Tibial nerve (tissue), 4 donors: Measurements from ENCODE around the gene UBE2N. TPM values are rescaled to one million over a fixed set of nuclear protein-coding genes. Genes with fewer than 3 reads are reported as not detected.
A peak's percentile ranks its signal among the peaks of the same experiment; 100 is the strongest.

Experiments
- DNase-seq, 2 donors: peaks; one replicate each; pipeline ENCODE4 v3.0.0-alpha.2; 2019; ENCODE audit warnings: low spot score in 2 of 2
- H3K27ac ChIP-seq, 4 donors: fragments of 200-600 bp; sonication (generic) in 3 of 4; one replicate each; pipeline ENCODE4 v1.5.1; 2017 to 2019; ENCODE audit warnings: mild to moderate bottlenecking in 1 of 4
- H3K27me3 ChIP-seq, 2 donors: fragments of 200-600 bp; sonication (generic) in 1 of 2; one replicate each; pipeline versions ENCODE4 v1.5.1 to v1.6.0; 2017 to 2019
- H3K36me3 ChIP-seq, 3 donors: fragments of 200-600 bp; sonication (generic); one replicate each; pipeline ENCODE4 v1.5.1; 2018 to 2019
- H3K4me1 ChIP-seq, 4 donors: fragments of 200-600 bp; sonication (generic) in 3 of 4; one replicate each; pipeline ENCODE4 v1.5.1; 2017 to 2019
- H3K4me3 ChIP-seq, 4 donors: fragments of 200-600 bp; sonication (generic) in 3 of 4; one replicate each; pipeline ENCODE4 v1.5.1; 2017 to 2019; ENCODE audit warnings: mild to moderate bottlenecking in 1 of 4, moderate library complexity in 1 of 4
- H3K9me3 ChIP-seq, 4 donors: fragments of 200-600 bp; sonication (generic) in 3 of 4; one replicate each; pipeline ENCODE4 v1.5.1; 2017 to 2019
- EP300 ChIP-seq, 2 donors: sonication (generic); formaldehyde crosslinking; IDR thresholded peaks; one replicate each; pipeline ENCODE4 v1.6.1; 2017; ENCODE audit warnings: antibody characterized with exemption in 2 of 2, mild to moderate bottlenecking in 1 of 2
- POLR2A ChIP-seq, 2 donors: fragments of 450-650 bp; IDR thresholded peaks; one replicate each; pipeline ENCODE4 v1.6.1; 2017; ENCODE audit warnings: antibody characterized with exemption in 2 of 2, mild to moderate bottlenecking in 2 of 2, moderate library complexity in 2 of 2
- WGBS, 2 donors: methylation state at CpG; one replicate each; pipeline ENCODE4 v1.1.5; 2018; 5-methylcytosine and 5-hydroxymethylcytosine counted together
- total RNA-seq, 4 donors: library from RNA; depleted of rRNA; stranded (reverse); fragments of >200 nt; gene quantifications; one replicate each; pipeline ENCODE4 v1.1.0, GENCODE V29; 2016
- TF ChIP-seq, protein P1 (sequence below), 5 experiments: fragments of 200-600 bp in 3 of 5; fragments of 450-650 bp in 2 of 5; sonication (generic) in 3 of 5; IDR thresholded peaks; one replicate each; pipeline ENCODE4 v1.5.1; 2016 to 2019; ENCODE audit warnings: antibody characterized with exemption in 5 of 5, mild to moderate bottlenecking in 3 of 5, moderate library complexity in 2 of 5

The UBE2N gene
- total RNA-seq, 4 donors from 2014 or later: 20.8 to 31.0 (median 29.4) TPM

DNA sequence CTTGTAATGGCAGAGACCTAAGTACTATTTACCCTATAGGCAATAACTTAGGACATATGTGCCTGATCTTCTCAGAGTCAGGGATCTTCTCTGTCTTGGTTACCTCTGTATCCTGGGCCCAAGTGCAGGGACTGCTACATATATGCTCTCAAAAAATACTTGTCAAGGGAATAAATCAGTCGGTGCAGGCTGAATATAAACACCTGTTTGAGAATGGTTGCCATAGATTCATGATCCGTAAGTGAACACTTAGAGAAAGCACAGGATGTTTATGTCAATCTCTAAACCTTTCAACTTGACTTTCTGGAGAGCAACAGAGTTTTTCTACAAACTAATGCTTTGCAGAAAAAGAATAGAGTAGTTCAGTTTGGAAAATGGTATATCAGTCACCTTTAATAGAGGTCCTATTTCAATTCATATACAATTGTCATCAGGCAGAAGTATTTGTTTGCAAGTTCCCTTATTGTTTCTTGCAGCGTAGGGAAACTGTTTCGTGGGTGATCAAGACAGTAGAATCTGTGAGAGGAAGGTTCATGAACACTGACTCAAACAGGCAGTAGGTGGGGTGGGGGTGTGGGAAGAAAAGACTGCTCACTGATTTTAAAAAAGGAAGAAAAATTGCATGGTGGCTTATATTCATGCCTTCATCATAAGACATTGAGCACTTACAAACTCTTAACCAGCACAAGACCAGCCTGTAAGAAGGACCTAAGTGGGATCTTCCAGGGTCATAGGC, 6.0 kb upstream of the UBE2N start:
- Histone ChIP-seq H3K36me3 (no peaks in the 10 kb centered on the region), H3K9me3 (no peaks in the 10 kb centered on the region), H3K4me1 (peaks cover 0 to 5% (median 3%) of the 10 kb centered on the region in 4 donors), H3K27ac (no peak overlapping the region), H3K4me3 (no peak overlapping the region), H3K27me3 (no peaks in the 10 kb centered on the region)
- 61 to 65% methylated on average over 4 of the region's 4 CpGs for WGBS, 2 donors
- DNase-seq: no peak
- no peak for TF ChIP-seq EP300 (IDR thresholded peaks at IDR 0.05)

DNA sequence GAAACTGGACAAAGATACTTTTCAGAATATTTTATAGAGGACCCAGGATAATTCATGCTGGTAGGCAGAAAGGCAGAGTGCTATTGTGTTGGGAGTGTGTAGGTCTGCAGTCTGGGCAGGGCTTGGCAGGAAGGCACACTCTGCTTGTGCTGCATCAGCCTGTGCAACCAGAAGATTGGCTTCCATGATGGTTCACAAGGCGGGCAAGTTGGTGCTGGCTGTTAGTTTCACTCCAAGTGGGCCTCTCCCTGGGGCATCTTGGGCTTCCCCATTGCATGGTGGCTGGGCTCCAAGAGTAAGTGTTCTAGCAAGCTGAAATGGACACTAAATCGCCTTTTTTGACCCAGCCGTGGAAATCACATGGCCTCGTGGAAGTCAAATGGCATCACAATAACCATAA, 1.8 kb upstream of the UBE2N start:
- Histone ChIP-seq H3K36me3 (no peaks in the 10 kb centered on the region), H3K27ac (no peak overlapping the region), H3K9me3 (no peaks in the 10 kb centered on the region), H3K4me3 (no peak overlapping the region), H3K4me1 (peaks cover 0 to 32% (median 25%) of the 10 kb centered on the region in 4 donors), H3K27me3 (no peaks in the 10 kb centered on the region)
- TF ChIP-seq, protein P1, sequence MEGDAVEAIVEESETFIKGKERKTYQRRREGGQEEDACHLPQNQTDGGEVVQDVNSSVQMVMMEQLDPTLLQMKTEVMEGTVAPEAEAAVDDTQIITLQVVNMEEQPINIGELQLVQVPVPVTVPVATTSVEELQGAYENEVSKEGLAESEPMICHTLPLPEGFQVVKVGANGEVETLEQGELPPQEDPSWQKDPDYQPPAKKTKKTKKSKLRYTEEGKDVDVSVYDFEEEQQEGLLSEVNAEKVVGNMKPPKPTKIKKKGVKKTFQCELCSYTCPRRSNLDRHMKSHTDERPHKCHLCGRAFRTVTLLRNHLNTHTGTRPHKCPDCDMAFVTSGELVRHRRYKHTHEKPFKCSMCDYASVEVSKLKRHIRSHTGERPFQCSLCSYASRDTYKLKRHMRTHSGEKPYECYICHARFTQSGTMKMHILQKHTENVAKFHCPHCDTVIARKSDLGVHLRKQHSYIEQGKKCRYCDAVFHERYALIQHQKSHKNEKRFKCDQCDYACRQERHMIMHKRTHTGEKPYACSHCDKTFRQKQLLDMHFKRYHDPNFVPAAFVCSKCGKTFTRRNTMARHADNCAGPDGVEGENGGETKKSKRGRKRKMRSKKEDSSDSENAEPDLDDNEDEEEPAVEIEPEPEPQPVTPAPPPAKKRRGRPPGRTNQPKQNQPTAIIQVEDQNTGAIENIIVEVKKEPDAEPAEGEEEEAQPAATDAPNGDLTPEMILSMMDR (IDR thresholded peaks at IDR 0.05): no peak
- no peak for TF ChIP-seq EP300 (IDR thresholded peaks at IDR 0.05)
- no peak for TF ChIP-seq POLR2A (IDR thresholded peaks at IDR 0.05)
- DNase-seq: no peak
- 92 to 98% methylated on average over 4 of the region's 4 CpGs for WGBS, 2 donors

DNA sequence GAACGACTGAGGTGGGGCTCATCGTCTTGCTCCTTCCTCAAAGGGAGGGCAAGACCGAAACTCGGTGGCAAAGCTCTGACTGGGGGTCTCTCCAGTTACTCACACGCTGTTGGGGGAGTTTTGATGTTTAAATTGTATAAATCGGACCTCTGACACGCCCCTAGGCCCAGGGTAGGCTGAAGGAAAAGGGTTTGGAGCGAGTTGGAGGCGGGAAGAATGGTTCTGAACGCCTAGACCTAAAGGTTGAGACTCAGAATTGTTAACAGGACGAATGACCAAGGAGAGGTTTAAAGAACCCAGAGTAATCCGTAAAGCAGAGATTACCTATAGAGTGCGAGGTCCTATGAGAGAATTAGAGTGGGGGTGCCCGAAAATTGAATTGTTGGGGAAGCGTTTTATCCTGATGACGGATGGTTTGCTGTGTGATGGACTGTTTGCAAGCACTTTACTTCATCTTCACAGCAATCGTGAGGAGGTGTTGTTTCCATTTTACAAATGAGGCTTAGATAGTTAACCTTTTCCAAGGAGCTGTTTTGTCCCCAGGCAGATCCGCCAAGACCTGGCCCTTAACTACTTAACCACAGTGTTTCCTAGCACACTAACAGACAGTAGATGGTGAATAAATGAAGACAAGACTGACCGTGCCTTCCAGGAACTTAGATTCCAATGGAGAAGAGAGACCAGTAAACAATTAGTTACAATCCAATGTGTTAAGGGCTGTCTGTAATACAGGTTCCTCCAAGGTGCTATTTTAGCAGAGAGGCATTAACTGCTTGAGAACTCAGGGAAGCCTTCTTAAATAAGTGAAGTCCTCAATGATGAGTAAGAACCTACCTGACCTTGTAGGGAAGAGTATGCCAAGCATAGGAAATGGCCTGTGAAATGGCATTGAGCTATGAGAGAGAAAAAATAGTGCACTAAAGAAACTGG, 929 bp upstream of the UBE2N start:
- no peaks in the 10 kb centered on the region for H3K36me3 ChIP-seq
- H3K27ac ChIP-seq: peak overlapping the region; percentile 90 to 98 (median 95)
- no peak for DNase-seq
- no peaks in the 10 kb centered on the region for H3K9me3 ChIP-seq
- no peak for TF ChIP-seq EP300 (IDR thresholded peaks at IDR 0.05)
- TF ChIP-seq, protein P1 (IDR thresholded peaks at IDR 0.05): no peak
- 3 to 7% methylated on average over 17 to 19 of the region's 19 CpGs for WGBS, 2 donors
- peak overlapping the region; percentile 86 to 99 (median 94) for H3K4me3 ChIP-seq
- peaks cover 0 to 41% (median 27%) of the 10 kb centered on the region in 4 donors for H3K4me1 ChIP-seq
- H3K27me3 ChIP-seq: no peaks in the 10 kb centered on the region

DNA sequence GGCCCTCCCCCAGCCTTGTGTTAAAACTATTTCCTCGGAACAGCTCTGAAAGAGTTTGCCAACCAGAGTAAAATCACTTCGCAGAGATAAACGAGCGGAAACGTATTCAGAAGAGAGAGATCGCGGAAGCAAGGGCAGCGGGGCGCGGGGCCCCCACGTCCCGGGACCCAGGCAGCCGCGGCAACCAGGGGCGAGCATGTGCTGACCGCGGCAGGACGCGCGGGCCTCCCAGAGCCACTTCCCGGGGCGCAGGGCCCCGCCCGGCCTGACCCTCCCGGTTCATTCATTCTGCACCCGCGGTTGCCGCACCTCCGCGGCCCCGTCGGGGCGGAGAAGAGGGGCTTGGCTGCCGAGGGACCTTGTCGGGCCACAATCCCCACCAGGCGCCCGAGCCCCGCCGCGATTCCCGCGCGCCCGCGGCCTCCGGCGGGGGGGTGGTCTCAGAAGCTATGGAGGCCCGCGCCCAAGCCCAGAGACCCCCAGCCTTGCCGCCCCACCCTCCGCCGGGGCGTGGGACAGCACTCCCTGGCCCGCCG, 598 bp downstream of the UBE2N start:
- H3K27me3 ChIP-seq: no peaks in the 10 kb centered on the region
- H3K4me1 ChIP-seq: peaks cover 0 to 52% (median 28%) of the 10 kb centered on the region in 4 donors
- H3K27ac ChIP-seq: peak overlapping the region; percentile 90 to 98 (median 95)
- DNase-seq: peak in 1 of 2 donors; percentile 4
- no peaks in the 10 kb centered on the region for H3K36me3 ChIP-seq
- H3K9me3 ChIP-seq: no peaks in the 10 kb centered on the region
- 1 to 2% methylated on average over 11 to 46 of the region's 55 CpGs for WGBS, 2 donors
- no peak for TF ChIP-seq EP300 (IDR thresholded peaks at IDR 0.05)
- TF ChIP-seq, protein P1 (IDR thresholded peaks at IDR 0.05): no peak
- no peak for TF ChIP-seq POLR2A (IDR thresholded peaks at IDR 0.05)
- peak overlapping the region; percentile 86 to 99 (median 94) for H3K4me3 ChIP-seq

DNA sequence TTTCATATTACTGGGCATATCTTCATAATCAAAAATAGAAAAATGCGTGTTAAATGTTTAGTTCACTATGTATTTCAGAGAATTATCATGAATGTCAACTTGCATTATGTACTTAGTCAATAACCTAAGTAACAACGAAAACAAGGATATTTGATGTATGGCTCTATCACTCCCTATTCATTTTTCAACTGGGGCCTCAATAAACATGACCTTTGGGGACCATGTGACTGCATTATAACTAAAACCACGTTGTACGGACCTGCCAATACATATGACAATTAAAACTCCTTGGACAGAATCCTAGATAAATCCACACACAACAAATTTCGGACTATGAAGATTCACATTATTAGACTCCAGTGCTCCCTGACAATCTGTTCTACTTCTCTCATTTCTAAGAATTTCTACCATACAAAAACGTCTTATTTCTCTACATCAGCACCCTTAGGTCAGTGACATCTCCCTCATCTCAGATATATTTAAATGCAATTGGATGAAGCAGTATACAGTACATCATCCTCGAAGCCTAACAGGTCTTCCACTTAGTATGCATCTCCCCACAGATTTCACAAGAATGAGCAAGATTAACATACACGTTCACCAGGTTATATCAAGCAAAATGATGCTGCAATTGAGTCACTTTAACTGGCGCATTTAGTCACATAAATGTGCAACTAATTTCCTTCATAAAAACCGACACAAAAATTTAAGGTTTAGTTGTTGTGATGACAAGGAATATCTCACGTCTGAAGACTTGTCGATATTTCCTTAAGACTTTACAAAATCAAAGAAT, 1.5 kb downstream of the UBE2N start:
- TF ChIP-seq POLR2A (IDR thresholded peaks at IDR 0.05) (no peak), EP300 (IDR thresholded peaks at IDR 0.05) (no peak)
- TF ChIP-seq, protein P1 (IDR thresholded peaks at IDR 0.05): no peak
- Histone ChIP-seq H3K36me3 (no peaks in the 10 kb centered on the region), H3K4me1 (peaks cover 0 to 52% (median 28%) of the 10 kb centered on the region in 4 donors), H3K27ac (peak overlapping the region in 1 of 4 donors; percentile 94), H3K27me3 (no peaks in the 10 kb centered on the region), H3K9me3 (no peaks in the 10 kb centered on the region), H3K4me3 (peak overlapping the region; percentile 86 to 99 (median 94))
- no peak for DNase-seq
- 18 to 20% methylated on average over 12 of the region's 12 CpGs for WGBS, 2 donors
